B cell (primary cell): ENCODE results near the gene DOP1B.

Source experiments
- CTCF ChIP-seq: fragments of 200-600 bp; IDR thresholded peaks from one replicate; pipeline ENCODE4 v1.8.0; 2022; ENCODE audit warnings: antibody characterized with exemption, mild to moderate bottlenecking
- EZH2 ChIP-seq: IDR thresholded peaks from 2 replicates; pipeline ENCODE4 v1.6.1; 2012; ENCODE audit warnings: borderline replicate concordance, low read depth, mild to moderate bottlenecking, moderate library complexity, low read length; ENCODE audit not compliant: insufficient read depth, poor library complexity, severe bottlenecking

- no peak for TF ChIP-seq CTCF
- no peak for TF ChIP-seq EZH2
These were observed 24.3 kb downstream of the DOP1B start for GRCh38 chr21:36180963-36181362.
